Measurements from ENCODE around the gene KCNIP1. TPM values are rescaled to one million over a fixed set of nuclear protein-coding genes. Genes with fewer than 3 reads are reported as not detected.

The KCNIP1 gene
- total RNA-seq, 2 experiments from 2014 or later, result not detected

DNA sequence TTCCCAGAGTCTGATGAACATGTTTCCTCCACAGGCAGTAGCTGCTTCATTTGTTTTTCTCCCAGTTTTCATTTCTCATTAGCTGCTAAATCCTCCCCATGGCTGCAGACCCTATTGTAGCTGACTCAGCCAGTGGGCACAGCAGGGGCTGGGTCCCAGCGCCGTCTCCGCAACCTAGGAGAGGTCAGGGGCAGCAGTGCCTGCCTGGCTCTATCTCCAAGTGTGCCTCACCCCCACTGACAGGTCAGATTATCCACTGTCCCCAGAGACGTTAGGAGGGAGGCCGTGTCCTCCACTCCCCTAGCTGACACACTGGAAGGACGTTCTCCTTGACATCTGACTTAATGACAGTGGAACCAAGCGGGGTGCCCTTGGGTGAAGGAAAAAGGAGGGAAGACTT is 31.1 kb downstream of the KCNIP1 start:
- no peaks in the 10 kb centered on the region for H3K27me3 ChIP-seq (ENCODE audit: control insufficient read depth in 1 of 2, insufficient read depth in 2 of 2, low read length in 2 of 2)
- intact Hi-C loops (cut with DNase I, micrococcal nuclease), result no loop called here
- Mint-ChIP-seq H3K27ac (no peak overlapping the region), H3K9me3 (no peaks in the 10 kb centered on the region), H3K27me3 (peaks cover 49% of the 10 kb centered on the region), H3K4me3 (no peak overlapping the region), H3K36me3 (ENCODE audit: low read depth) (no peaks in the 10 kb centered on the region), H3K4me1 (ENCODE audit: low read depth) (no peaks in the 10 kb centered on the region)
- H3K4me1 ChIP-seq (ENCODE audit: insufficient read depth, low read length), result no peaks in the 10 kb centered on the region
- H3K4me3 ChIP-seq (ENCODE audit: low read length), result no peak overlapping the region
- TF ChIP-seq, protein P1, sequence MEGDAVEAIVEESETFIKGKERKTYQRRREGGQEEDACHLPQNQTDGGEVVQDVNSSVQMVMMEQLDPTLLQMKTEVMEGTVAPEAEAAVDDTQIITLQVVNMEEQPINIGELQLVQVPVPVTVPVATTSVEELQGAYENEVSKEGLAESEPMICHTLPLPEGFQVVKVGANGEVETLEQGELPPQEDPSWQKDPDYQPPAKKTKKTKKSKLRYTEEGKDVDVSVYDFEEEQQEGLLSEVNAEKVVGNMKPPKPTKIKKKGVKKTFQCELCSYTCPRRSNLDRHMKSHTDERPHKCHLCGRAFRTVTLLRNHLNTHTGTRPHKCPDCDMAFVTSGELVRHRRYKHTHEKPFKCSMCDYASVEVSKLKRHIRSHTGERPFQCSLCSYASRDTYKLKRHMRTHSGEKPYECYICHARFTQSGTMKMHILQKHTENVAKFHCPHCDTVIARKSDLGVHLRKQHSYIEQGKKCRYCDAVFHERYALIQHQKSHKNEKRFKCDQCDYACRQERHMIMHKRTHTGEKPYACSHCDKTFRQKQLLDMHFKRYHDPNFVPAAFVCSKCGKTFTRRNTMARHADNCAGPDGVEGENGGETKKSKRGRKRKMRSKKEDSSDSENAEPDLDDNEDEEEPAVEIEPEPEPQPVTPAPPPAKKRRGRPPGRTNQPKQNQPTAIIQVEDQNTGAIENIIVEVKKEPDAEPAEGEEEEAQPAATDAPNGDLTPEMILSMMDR (IDR thresholded peaks at IDR 0.05), result no peak
- POLR2A ChIA-PET, result no interaction called here
- no peak for DNase-seq
- ATAC-seq (ENCODE audit: poor library complexity), result no peak
- H3K9me3 ChIP-seq (ENCODE audit: control insufficient read depth in 1 of 2, insufficient read depth in 1 of 2, low read length in 2 of 2), result no peaks in the 10 kb centered on the region
- CTCF ChIA-PET, result no interaction called here
- no peaks in the 10 kb centered on the region for H3K36me3 ChIP-seq (ENCODE audit: insufficient read depth, low read length)
- no peak overlapping the region for H3K27ac ChIP-seq (ENCODE audit: low read depth in 1 of 2, low read length in 2 of 2)

DNA sequence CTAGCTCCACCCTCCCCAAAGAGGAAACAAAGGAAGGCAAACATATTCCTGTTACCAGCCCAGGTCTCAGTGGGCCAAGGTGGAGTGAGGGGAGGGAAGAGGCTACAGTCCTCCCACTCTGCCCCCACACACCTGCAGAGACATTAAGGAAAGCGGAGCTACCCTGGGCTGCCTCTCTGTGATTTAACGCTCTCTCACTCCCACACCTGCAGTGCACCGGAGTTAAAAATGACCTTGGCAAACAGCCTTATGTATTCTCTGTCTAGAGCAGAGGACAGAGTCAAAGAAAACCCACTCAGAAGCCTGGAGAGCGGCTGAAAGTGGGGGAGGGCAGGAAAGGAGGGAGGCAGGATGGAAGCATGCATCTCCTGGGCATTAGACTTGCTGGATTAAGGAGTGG is 32.7 kb downstream of the KCNIP1 start:
- H3K4me3 ChIP-seq (ENCODE audit: low read length), result no peak overlapping the region
- DNase-seq (no peak), ATAC-seq (ENCODE audit: poor library complexity) (no peak)
- peaks cover 41% of the 10 kb centered on the region for H3K27me3 Mint-ChIP-seq
- H3K27ac ChIP-seq (ENCODE audit: low read depth in 1 of 2, low read length in 2 of 2), result no peak overlapping the region
- TF ChIP-seq, protein P1 (IDR thresholded peaks at IDR 0.05), result no peak
- intact Hi-C loops (cut with DNase I, micrococcal nuclease), result no loop called here
- H3K27me3 ChIP-seq (ENCODE audit: control insufficient read depth in 1 of 2, insufficient read depth in 2 of 2, low read length in 2 of 2), result no peaks in the 10 kb centered on the region
- no peak overlapping the region for H3K4me3 Mint-ChIP-seq
- H3K36me3 Mint-ChIP-seq (ENCODE audit: low read depth), result no peaks in the 10 kb centered on the region
- no peaks in the 10 kb centered on the region for H3K9me3 Mint-ChIP-seq
- H3K36me3 ChIP-seq (ENCODE audit: insufficient read depth, low read length), result no peaks in the 10 kb centered on the region
- H3K9me3 ChIP-seq (ENCODE audit: control insufficient read depth in 1 of 2, insufficient read depth in 1 of 2, low read length in 2 of 2), result no peaks in the 10 kb centered on the region
- no peaks in the 10 kb centered on the region for H3K4me1 ChIP-seq (ENCODE audit: insufficient read depth, low read length)
- H3K4me1 Mint-ChIP-seq (ENCODE audit: low read depth), result no peaks in the 10 kb centered on the region
- CTCF ChIA-PET, result no interaction called here
- H3K27ac Mint-ChIP-seq, result no peak overlapping the region
- POLR2A ChIA-PET, result no interaction called here

DNA sequence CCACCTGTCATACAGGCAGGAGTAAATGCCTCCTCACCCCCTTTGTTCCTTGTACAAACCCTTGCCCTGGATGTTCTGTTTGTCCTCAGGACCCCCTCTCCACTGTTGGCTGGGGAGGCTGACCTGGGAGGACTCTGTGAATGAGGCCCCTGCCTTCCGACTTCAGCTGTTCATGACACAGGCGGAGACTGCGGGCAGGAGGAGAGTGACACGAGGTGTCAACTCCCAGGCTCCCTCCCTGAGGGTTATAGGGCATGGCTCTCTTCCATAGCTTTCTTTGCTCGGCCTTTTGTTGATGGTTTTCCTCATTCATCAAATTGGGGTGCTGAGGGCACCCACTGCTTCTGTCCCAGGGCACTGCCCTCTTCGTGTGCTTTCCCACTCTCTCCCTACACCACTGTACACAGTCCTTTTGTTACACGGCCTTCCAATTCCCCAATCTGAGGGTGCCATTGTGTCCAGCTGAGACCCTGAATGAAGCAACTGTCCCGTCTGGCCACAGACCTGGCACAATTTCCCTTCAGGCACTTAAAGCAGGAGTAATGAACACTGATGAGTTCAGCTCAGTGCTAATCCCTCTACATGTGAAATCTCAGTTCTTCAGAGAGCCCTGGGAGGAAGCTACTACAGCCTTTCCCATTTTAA is 33.8 kb downstream of the KCNIP1 start:
- H3K9me3 Mint-ChIP-seq, result no peaks in the 10 kb centered on the region
- no peaks in the 10 kb centered on the region for H3K36me3 Mint-ChIP-seq (ENCODE audit: low read depth)
- Histone ChIP-seq H3K9me3 (ENCODE audit: control insufficient read depth in 1 of 2, insufficient read depth in 1 of 2, low read length in 2 of 2) (no peaks in the 10 kb centered on the region), H3K27me3 (ENCODE audit: control insufficient read depth in 1 of 2, insufficient read depth in 2 of 2, low read length in 2 of 2) (peaks cover 0 to 3% of the 10 kb centered on the region in 2 experiments), H3K4me1 (ENCODE audit: insufficient read depth, low read length) (no peaks in the 10 kb centered on the region), H3K36me3 (ENCODE audit: insufficient read depth, low read length) (no peaks in the 10 kb centered on the region), H3K27ac (ENCODE audit: low read depth in 1 of 2, low read length in 2 of 2) (no peak overlapping the region), H3K4me3 (ENCODE audit: low read length) (no peak overlapping the region)
- ChIA-PET POLR2A (no interaction called here), CTCF (no interaction called here)
- TF ChIP-seq, protein P1 (IDR thresholded peaks at IDR 0.05), result no peak
- no peak for ATAC-seq (ENCODE audit: poor library complexity)
- intact Hi-C loops (cut with DNase I, micrococcal nuclease), result no loop called here
- no peak for DNase-seq
- no peak overlapping the region for H3K27ac Mint-ChIP-seq
- no peak overlapping the region for H3K4me3 Mint-ChIP-seq
- H3K27me3 Mint-ChIP-seq, result peaks cover 37% of the 10 kb centered on the region
- no peaks in the 10 kb centered on the region for H3K4me1 Mint-ChIP-seq (ENCODE audit: low read depth)

Measured in CD4-positive, alpha-beta T cell (primary cell).